AG04450 (cell line): ENCODE measurements around the gene RTN4RL1. TPM values are rescaled to one million over a fixed set of nuclear protein-coding genes. Genes with fewer than 3 reads are reported as not detected.
A peak's percentile ranks its signal among the peaks of the same experiment; 100 is the strongest.

Source experiments
- CTCF ChIA-PET: fragments of 300-600, 350-600 bp; formaldehyde crosslinking; extraction: SDS; loops from one replicate; lab custom pipeline; 2022; ENCODE audit warnings: antibody characterized with exemption, inconsistent platforms; lab: Charles Lee
- POLR2A ChIA-PET: fragments of 350-600 bp; formaldehyde crosslinking; extraction: SDS; loops from one replicate; lab custom pipeline; 2021; ENCODE audit warnings: antibody characterized with exemption, inconsistent platforms; lab: Yijun Ruan, JAX
- DNase-seq: peaks from one replicate; pipeline ENCODE4 v3.0.0-alpha.2; 2011; ENCODE audit warnings: low read depth, low spot score
- H3K27ac ChIP-seq: one replicate; pipeline ENCODE4 v1.5.1; 2012; ENCODE audit warnings: low read depth, low read length, control low read depth
- H3K27me3 ChIP-seq: one replicate; pipeline ENCODE4 v1.6.0; 2012; ENCODE audit warnings: low read length; ENCODE audit not compliant: control insufficient read depth, insufficient read depth
- H3K4me3 ChIP-seq: 2 replicates; pipeline ENCODE4 v1.5.1; 2011; ENCODE audit warnings: mild to moderate bottlenecking, low read depth, low read length, control low read depth
- H3K9me3 ChIP-seq: 2 replicates; pipeline ENCODE4 v1.5.1; 2012; ENCODE audit warnings: low read length; ENCODE audit not compliant: control insufficient read depth, insufficient read depth
- CTCF ChIP-seq: IDR thresholded peaks from 2 replicates; pipeline ENCODE4 v1.5.1; 2011; ENCODE audit warnings: low read depth, low read length, control low read depth, inconsistent platforms
- polyA plus RNA-seq: library from polyadenylated mRNA; depleted of rRNA; stranded (reverse); fragments of >200 nt; gene quantifications from 2 replicates; pipeline ENCODE4 v1.2.3, GENCODE V29; 2011

RTN4RL1 gene
- polyA plus RNA-seq, 1 experiment: 0.04 TPM

- DNase-seq: no peak
- Histone ChIP-seq H3K4me3 (no peak overlapping the region), H3K27me3 (peaks cover 10% of the 10 kb centered on the region), H3K27ac (no peak overlapping the region), H3K9me3 (no peaks in the 10 kb centered on the region; the same call in 1 of the 2 replicates)
- ChIA-PET CTCF (no interaction called here), POLR2A (no interaction called here)
- TF ChIP-seq CTCF: no peak
These were observed 29.7 kb downstream of the RTN4RL1 start for GRCh38 chr17:1995321-1995892.

GRCh38 chr17:1994707-1995106, 30.4 kb downstream of the RTN4RL1 start:
- TF ChIP-seq CTCF: no peak
- ChIA-PET POLR2A (no interaction called here), CTCF (interaction anchor here (0.5 kb wide), 1 partner anchor 326 kb away, joined by 7 read pairs; no protein-coding TSS in a partner anchor)
- Histone ChIP-seq H3K27ac (no peak overlapping the region), H3K4me3 (no peak overlapping the region), H3K9me3 (no peaks in the 10 kb centered on the region; the same call in 1 of the 2 replicates), H3K27me3 (peaks cover 10% of the 10 kb centered on the region)
- no peak for DNase-seq

GRCh38 chr17:1992541-1992940, 32.6 kb downstream of the RTN4RL1 start:
- Histone ChIP-seq H3K4me3 (no peak overlapping the region), H3K27ac (no peak overlapping the region), H3K27me3 (peaks cover 10% of the 10 kb centered on the region), H3K9me3 (no peaks in the 10 kb centered on the region)
- DNase-seq: no peak
- ChIA-PET POLR2A (interaction anchor here (0.7 kb wide), 1 partner anchor 213 kb away, joined by 7 read pairs; no protein-coding TSS in a partner anchor), CTCF (interaction anchor here (1.3 kb wide), 1 partner anchor 84 kb away, joined by 3 read pairs; no protein-coding TSS in a partner anchor)
- no peak for TF ChIP-seq CTCF

- H3K4me3 ChIP-seq: no peak overlapping the region
- no peak for TF ChIP-seq CTCF
- no peaks in the 10 kb centered on the region for H3K9me3 ChIP-seq
- ChIA-PET POLR2A (no interaction called here), CTCF (no interaction called here)
- peak; percentile 30 for DNase-seq
- peaks cover 2% of the 10 kb centered on the region for H3K27me3 ChIP-seq
- H3K27ac ChIP-seq: no peak overlapping the region
These were observed 36.0 kb downstream of the RTN4RL1 start for GRCh38 chr17:1989135-1989534.

- CTCF ChIA-PET: no interaction called here
- POLR2A ChIA-PET: no interaction called here
- no peak for TF ChIP-seq CTCF
- Histone ChIP-seq H3K4me3 (no peak overlapping the region), H3K27ac (no peak overlapping the region), H3K9me3 (no peaks in the 10 kb centered on the region), H3K27me3 (peaks cover 4% of the 10 kb centered on the region)
- DNase-seq: no peak
These were observed 38.2 kb downstream of the RTN4RL1 start for GRCh38 chr17:1986783-1987451.
